Mammary epithelial cell (primary cell): ENCODE measurements around the gene WDR43.

Experiments
- EZH2 ChIP-seq: IDR thresholded peaks from 2 replicates; pipeline ENCODE4 v1.6.1; 2012; ENCODE audit warnings: low read length, inconsistent platforms, borderline replicate concordance
- TF ChIP-seq, protein P1 (sequence below), 2 donors: IDR thresholded peaks in 1 of 2; conservative IDR thresholded peaks in 1 of 2; 2 replicates each; pipeline ENCODE4 v1.5.1; 2011 to 2012; ENCODE audit warnings: inconsistent platforms in 2 of 2, low read length in 2 of 2, mild to moderate bottlenecking in 2 of 2, control low read depth in 1 of 2, low read depth in 1 of 2; ENCODE audit not compliant: insufficient read depth in 1 of 2; ENCODE audit errors: extremely low read depth in 1 of 2

DNA sequence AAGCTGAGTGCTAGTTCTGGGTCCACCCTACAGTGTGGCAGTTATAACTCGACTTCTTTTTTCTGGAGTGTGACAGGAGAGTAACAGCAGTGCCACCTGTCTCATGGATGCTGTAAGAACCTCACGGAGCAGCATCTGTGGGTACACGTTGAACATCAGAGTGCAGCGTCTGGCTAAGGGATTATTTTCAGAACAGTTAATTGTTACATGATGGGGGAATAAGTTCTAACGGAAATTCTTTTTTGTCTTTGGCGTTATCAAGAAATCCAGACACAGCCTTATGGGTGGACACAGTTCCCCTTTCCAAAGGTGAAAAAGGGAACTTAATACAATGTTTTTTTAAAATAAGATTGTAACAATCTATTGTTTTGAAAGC, 58.4 kb downstream of the WDR43 start:
- TF ChIP-seq, protein P1, sequence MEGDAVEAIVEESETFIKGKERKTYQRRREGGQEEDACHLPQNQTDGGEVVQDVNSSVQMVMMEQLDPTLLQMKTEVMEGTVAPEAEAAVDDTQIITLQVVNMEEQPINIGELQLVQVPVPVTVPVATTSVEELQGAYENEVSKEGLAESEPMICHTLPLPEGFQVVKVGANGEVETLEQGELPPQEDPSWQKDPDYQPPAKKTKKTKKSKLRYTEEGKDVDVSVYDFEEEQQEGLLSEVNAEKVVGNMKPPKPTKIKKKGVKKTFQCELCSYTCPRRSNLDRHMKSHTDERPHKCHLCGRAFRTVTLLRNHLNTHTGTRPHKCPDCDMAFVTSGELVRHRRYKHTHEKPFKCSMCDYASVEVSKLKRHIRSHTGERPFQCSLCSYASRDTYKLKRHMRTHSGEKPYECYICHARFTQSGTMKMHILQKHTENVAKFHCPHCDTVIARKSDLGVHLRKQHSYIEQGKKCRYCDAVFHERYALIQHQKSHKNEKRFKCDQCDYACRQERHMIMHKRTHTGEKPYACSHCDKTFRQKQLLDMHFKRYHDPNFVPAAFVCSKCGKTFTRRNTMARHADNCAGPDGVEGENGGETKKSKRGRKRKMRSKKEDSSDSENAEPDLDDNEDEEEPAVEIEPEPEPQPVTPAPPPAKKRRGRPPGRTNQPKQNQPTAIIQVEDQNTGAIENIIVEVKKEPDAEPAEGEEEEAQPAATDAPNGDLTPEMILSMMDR (conservative IDR thresholded peaks at IDR 0.05 in 1 of 2, IDR thresholded peaks at IDR 0.05 in 1 of 2; ENCODE audit: extremely low read depth in 1 of 2, insufficient read depth in 1 of 2, low read depth in 1 of 2, low read length in 2 of 2): peak in 1 of 2 donors; percentile 29
- TF ChIP-seq EZH2: no peak
